OCI-M2 (cell line): ENCODE data around the gene ZC3H10.

Source experiments
- DNase-seq: peaks from one replicate; lab custom pipeline; 2025; ENCODE audit not compliant: unreplicated experiment; lab: John Stamatoyannopoulos, UW

ZC3H10 gene

DNA sequence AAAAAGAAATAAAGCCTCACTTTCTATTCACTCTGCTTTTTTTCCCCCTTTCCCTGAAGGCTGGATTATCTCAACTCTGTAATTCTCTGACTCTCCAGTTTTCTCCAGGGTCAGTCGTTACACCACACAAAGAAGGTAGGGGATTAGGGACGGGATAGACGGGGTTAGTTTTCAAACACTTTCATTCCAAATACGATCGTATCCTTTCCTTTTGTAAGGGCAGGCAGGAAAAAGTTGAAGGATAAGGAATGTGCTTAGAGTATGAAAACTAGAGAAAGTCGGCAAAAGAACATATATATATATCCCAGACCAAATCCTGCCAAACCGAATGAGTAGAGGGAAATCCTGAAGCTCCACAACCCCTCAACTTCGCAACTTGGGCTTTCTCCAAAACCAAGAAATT, 9.4 kb downstream of the ZC3H10 start:
- DNase-seq: no peak

DNA sequence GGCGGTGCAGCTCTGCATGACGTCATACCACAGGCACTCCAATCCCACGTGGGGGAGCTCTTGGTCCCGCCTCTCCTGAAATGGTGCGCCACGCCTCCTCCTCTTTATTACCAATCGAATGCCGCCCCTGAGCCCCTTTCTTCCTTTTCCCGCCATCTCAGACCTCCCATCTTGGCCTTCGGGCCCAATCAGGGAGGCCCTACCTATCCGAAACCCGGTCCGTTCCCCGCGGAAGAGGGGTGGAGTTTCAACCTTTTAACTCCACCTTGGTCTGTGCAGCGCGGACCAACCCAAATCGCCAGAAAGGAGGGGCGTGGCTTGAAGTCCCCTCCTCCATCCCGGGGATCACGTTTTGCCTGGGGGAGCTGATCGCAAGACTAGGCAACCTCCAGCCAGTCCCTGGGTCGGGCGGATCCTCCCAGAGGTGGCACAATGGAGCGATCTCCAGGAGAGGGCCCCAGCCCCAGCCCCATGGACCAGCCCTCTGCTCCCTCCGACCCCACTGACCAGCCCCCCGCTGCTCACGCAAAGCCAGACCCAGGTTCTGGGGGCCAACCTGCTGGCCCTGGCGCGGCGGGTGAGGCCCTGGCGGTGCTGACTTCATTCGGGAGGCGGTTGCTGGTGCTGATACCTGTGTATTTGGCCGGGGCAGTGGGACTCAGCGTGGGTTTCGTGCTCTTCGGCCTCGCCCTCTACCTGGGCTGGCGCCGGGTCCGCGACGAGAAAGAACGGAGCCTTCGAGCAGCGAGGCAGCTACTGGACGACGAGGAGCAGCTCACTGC, 10.0 kb downstream of the ZC3H10 start, which contains the start of gene ESYT1:
TSS of gene ESYT1 (plus strand) at position 380 of the 782 bp plus-strand sequence. CDS start at position 433, 53 bp downstream.
- peak; percentile 83 for DNase-seq

DNA sequence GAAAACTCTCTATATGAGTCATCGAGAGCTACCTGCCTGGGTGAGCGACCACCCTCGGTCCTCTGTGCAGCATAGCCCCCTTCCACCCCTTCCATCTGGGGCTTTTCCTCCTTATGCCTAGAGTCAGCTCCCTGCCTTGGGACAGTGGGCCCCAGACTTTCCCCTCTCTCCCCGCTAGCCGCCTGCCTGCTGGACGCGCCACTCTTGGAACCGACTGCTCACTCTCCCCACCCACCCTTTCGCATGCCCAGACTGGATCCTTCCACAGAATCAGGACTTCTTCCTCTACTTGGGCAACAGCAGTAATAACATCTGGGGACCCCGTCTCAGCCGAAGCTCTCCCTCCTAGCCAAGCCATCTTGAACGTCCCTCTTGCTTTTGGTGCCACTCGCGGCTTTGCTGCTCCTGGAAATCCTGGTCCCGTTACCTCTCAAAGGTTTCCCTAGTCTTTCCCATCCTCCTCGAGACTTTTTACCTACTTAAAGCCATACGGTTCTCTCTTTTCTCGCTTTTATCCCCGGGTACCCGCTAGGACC, 10.7 kb downstream of the ZC3H10 start:
- no peak for DNase-seq

DNA sequence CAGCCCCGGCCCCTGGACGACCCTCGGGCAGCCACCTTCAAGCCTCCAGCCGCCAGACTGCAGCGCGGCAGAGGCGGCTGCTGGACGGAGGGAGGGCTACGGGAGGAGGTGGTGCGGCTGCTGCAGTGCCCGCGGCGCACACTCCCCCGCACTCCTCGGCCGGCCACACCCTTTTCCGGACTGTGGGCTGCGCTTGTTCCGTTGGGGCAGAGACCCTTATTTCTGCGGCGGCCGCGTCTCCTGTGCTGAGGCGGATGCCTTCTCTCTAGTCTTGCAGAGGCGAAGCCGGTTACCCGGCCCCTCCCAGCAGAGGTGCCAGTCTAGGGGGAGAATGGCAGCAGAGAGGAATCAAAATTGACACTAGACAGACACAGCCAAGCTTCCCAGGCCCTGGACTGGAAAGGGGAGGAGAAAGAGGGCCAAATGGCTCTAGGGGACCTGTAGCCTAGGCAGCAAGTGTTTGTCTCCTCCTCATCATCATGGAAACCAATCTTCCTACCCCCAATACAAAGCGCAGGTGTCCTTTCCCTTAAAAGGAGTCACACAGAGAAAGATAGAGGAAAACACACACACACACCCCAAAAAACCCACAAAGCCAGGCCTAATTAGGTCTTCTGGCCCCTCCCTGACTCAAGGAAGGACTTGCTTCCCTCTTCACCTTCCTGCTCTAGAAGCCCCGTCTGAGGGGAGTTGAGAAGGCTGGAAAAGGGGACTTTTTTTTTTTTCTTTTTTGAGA, 11.3 kb downstream of the ZC3H10 start:
- DNase-seq: no peak

DNA sequence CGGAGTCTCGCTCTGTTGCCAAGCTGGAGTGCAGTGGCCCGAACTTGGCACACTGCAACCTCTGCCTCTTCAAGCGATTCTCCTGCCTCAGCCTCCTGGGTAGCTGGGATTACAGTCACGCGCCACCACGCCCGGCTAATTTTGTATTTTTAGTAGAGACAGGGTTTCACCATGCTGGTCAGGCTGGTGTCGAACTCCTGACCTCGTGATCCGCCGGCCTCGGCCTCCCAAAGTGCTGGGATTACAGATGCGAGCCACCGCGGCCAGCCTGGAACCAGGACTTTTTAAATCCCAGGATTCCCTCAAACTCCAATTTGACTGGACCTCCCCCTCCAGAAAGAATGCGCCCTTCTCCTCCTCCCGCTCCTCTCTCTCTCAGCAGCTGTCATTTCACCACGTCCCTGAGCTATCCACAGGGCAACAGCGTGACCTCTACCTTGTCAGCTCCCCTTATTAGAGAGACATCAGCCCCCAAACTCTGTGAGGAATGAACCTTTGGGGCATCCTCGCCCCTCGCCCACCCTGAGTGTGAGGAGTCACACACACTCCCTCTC, 12.0 kb downstream of the ZC3H10 start:
- DNase-seq: no peak

DNA sequence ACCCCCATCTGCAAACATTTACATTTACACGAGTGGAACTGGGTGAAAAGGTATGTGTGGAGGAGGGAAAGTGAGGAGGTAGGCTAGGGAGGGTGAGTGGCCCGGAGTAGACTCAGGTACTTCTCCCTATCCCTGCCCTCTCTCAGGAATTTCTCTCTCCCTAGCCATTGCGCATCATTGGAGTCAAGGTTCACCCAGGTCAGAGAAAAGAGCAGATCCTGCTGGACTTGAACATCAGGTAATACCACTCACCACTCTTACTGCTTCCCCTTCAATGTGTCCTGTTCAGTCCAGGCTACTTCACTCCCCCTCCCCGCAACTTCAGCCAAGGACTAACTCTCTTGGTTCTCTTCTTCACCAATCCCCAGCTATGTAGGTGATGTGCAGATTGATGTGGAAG, 12.8 kb downstream of the ZC3H10 start:
- no peak for DNase-seq

DNA sequence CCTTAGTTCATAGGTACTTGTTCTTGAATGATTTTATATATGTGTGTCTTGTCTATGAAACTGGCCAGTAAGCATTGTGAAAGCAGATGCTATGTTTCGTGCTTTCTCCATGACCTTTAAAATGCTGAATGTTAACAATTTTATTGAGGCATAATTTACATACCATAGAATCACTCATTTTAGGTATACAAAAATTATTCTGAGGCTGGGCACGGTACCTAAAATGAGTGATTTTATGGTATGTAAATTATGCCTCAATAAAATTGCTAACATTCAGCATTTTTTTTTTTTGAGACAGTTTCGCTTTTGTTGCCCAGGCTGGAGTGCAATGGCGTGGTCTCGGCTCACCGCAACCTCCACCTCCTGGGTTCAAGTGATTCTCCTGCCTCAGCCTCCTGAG, 16.8 kb downstream of the ZC3H10 start:
- DNase-seq: no peak

DNA sequence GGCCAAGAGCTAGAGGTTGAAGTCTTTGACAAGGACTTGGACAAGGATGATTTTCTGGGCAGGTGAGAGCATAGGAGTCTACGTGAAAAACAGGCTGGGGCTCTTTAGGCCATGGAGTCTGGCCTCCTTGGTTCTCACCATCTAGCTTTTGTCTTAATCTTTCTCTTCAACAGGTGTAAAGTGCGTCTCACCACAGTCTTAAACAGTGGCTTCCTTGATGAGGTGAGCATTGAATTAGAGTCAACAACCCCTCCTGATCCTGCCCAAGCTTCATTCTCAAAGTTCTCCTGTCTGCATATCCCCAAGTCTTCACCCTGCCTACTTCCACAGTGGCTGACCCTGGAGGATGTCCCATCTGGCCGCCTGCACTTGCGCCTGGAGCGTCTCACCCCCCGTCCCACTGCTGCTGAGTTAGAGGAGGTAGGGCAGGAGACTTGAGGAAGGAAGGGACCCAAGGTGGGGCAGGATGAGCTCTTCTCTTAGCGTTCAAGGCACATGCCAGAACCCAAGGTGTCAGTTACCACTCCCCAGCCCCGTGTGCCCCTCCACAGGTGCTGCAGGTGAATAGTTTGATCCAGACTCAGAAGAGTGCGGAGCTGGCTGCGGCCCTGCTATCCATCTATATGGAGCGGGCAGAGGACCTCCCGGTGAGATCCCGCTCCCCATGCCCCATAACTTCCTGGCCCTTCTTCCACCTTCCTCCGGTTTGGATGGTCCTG, 19.9 kb downstream of the ZC3H10 start:
- DNase-seq: no peak

DNA sequence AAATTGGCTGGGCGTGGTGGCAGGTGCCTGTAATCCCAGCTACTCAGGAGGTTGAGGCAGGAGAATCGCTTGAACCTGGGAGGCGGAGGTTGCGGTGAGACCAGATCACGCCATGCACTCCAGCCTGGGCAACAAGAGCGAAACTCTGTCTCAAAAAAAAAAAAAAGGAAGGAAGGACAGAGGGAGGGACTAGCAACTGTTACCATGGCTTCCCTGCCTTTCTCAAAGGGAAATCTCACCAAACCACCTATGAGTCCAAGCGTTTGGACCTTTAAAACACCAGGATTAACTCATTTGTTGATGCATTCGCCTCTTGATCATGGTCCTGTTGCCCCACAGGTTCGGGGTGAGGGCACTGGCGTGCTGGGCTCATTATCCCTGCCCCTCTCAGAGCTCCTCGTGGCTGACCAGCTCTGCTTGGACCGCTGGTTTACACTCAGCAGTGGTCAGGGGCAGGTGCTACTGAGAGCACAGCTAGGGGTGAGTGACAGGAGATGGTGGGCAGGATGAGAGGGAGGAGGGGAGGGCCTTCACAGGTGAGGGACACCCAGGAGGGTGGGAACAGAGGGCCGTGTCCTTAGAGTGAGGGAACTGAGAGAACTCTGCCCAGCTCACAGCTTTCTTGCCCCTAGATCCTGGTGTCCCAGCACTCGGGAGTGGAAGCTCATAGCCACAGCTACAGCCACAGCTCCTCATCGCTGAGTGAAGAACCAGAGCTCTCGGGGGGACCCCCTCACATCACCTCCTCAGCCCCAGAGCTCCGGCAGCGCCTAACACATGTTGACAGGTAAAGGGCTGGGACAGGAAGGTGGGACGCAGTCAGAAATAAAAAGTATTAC, 24.1 kb downstream of the ZC3H10 start:
- DNase-seq: no peak

DNA sequence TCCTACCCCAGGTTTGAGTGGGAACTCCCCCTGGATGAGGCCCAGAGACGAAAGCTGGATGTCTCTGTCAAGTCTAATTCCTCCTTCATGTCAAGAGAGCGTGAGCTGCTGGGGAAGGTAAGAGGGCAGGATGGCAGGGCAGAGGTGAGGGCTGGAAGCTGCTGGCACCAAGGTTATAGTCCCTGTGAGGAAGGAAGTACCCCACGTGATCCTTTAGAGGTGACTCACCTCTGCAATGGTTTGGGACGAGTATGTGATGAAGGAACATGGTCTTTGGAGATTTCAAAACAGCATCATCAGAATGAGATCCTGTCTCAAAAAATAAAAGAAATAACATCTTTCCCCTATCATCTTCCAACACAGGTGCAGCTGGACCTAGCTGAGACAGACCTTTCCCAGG, 25.2 kb downstream of the ZC3H10 start:
- no peak for DNase-seq

DNA sequence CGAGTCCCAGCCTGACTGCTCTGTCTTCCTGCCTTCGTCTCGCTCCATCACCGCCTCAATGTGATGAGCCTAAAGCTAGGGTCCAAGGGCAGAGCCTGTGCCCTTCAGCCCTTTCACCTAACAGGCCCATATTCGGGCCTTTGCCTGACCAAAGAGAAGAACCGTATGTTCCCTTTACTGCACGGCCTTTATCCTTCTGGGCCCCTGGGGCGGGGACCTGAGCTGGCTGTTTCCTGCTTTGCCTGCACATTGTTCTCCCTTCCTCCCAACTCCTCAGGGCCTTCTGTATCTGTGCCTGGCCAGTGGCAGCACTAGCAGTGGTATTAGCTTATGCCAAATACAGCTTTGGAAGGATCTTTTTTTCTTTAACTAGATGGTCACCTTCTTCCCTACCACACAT, 25.8 kb downstream of the ZC3H10 start:
- DNase-seq: no peak

DNA sequence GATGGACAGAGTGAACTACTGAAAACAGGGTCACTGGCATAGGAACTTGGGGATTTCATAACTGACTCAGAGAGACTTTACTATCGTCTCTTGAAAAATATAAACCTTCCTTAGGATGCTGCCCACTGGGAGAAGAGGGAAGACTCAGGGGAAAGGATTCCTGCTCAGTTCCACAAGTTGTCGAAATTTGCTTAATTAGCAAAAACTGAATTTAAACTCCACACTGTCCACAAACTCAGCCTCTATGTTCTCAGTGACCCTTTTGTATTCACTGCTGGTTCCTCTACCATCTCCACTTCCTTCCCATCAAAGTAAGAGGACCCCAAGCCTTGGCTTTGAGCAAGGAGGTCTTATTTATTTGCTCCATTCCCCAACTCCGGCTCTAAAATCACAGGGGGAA, 27.2 kb downstream of the ZC3H10 start:
- DNase-seq: no peak

DNA sequence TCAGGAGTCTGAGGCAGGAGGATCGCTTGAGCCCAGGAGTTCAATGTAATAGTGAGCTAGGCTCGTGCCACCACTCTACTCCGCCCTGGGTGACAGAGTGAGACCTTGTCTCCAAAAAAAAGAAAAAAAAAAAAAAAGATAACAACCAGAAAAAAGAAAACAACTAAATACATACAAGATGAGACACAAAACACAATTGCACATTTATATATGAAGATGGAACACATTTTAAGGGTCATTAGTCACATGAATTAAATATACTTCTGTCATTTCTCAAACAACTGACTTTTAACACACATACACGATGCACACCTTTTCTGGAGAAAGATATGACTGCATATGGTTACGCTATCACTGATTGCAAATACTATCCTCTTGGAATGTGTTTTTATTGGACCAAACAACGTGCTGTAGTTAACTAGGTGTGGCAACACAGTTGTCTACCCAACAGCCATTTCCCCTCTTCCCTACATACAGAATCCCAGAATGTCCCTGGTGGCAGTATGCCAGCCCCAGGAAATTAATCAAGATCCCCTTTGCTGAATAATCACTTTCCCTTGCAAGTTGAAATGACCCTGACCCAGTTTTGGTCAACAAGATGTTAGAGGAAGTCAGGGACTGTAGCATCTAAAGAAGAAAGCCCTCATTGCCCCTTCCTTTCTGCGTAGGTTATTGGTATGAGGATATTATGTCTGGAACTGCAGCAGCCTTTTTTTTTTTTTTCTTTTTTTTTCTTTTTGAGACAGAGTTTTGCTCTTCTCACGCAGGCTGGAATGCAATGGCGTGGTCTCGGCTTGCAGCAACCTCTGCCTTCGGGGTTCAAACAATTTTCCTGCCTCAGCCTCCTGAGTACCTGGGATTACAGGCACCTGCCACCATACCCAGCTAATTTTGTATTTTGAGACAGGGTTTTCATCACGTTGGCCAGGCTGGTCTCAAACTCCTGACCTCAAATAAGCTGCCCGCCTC, 28.7 kb downstream of the ZC3H10 start:
- no peak for DNase-seq

DNA sequence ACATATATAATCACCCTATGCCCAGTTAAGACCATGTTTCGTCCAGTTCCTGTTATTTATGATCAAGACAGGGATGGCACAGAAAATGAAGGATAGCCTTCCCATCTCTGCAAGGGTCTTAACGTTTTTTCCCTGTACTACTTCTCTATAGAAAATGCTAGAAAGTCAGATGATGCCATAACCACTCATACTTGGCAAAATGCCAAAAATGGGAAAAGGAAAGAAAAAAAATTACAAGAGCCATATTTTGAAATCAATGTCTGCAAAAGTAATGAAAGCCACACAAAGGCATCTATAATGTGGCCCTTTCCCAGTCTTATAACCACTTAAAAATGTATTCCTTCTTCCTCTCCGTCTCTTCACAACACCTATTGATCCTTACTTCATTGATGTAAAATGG, 32.5 kb downstream of the ZC3H10 start:
- no peak for DNase-seq

DNA sequence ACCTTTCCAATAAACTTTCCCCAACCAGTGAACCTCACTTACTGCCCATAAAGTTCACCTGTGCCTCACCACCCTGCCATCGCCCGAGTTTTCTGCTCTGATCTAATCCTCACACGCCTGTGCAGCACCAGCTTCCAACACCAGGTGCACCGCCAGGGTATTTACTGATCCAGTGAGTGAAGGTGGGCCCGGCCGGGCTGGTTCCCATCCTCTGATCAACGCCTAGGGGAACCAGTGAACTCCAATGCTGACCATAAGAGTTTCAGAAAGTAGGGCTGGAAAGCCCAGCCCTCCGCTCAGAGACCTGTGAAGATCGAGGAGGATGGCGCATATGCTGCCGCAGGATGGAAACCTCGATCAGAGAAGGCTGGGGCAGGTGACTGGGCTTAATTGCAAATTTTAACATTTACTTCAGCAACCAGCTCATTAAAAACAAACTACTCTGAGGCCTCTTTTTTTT, 33.6 kb downstream of the ZC3H10 start:
- DNase-seq: no peak

DNA sequence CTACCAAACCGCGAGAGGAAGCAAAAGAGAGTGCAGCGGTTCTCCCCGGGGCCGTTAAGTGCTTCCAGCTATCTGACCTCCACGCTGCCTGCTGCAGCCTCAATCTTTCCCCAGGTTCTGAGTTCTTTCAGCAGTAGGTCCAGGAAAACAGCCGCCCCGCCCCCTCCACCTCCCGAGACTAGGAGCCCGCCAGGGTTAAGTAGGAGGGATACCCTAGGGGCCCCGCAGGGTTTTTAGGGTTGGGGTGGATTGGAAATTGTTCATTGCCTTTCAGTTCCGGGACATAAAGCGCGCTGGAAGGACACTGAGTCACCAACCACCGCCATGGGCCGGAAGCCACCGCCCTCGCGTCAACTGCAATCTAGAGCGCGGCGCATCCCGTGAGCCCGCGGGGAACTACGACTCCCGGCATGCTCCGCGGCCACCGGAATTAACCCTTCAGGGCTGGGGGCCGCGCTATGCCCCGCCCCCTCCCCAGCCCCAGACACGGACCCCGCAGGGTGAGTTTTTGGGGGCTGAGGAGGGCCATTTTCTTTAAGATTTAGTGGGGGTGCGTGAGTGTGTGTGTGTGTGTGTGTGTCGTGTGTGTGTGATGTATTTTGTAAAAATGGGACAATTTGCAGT, 34.2 kb downstream of the ZC3H10 start, which contains the start of gene MYL6B:
TSS of gene MYL6B (plus strand) at position 456 of the 624 bp plus-strand sequence. CDS start 1,332 bp downstream, outside the sequence.
- DNase-seq: peak; percentile 76

DNA sequence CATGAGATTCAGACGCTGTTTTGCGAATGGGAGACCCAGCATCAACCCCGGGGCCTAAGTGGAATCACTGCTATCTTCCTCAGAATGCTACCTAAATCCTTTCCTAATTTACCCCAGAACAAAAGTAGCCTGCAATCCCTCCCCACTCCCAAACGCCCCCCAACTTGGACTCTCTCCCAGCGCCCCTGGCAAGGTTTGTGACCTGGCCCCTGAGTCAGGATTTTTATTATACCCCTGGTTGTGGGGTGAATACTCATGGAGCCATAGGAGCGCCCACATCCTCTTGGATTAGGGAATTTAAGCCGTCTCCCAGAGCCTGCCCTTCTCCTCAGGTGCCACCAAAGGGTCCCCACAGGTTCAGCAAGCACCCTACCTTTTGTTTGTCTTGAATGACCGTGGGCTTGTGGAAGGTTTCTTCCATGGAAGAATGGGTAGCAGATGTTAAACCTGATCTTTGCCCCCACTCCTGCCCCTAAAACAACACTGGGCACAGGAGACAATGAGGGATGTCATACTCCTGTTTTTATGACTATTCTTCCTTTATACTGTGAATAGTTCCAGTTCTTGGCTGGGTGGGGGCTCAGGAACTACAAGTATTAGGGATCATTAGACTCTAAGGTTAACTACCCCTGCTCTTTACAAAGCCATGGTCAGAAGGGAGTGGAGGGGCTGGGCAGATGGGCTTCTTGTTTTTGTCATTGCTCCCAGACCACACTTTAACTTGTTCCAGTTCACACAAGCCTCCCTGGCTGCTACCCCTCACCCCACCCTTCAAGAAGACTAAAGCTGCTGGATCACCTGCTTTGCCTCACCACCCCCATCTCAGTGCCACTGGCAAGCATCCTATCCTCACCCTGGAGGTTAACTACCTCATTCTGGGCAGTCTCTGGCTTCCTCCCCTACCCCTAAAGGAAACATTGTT, 35.0 kb downstream of the ZC3H10 start:
- no peak for DNase-seq
